Right ventricle myocardium inferior (tissue), 1 donor: ENCODE measurements around the gene USP9Y. TPM values are rescaled to one million over a fixed set of nuclear protein-coding genes. Genes with fewer than 3 reads are reported as not detected.

Experiments used
- ATAC-seq: fragments of 200-7000 bp; cut with Tn5 transposase; one replicate; pipeline ENCODE4 v1.9.1; 2020; ENCODE audit warnings: mild to moderate bottlenecking, moderate library complexity
- DNase-seq: peaks from one replicate; pipeline ENCODE4 v3.0.0; 2021; ENCODE audit errors: missing footprints
- intact Hi-C: fragments of 100-400 bp; cut with DNase I; formaldehyde crosslinking; loops from one replicate; pipeline ENCODE4 v1.11.0; 2022
- total RNA-seq: library from RNA; stranded (reverse); fragmentation: NEBNext Ultra II Directional; extraction: Animal tissue kit (Norgen Biotek cat#: 25700); gene quantifications from one replicate; pipeline ENCODE4 v1.2.1, GENCODE V29; 2021
- donor health status: DM: no; HTN: yes; CAD: no; lungs with severe emphysema.

USP9Y gene
- total RNA-seq, 1 donor from 2014 or later = 18.7 TPM

DNA sequence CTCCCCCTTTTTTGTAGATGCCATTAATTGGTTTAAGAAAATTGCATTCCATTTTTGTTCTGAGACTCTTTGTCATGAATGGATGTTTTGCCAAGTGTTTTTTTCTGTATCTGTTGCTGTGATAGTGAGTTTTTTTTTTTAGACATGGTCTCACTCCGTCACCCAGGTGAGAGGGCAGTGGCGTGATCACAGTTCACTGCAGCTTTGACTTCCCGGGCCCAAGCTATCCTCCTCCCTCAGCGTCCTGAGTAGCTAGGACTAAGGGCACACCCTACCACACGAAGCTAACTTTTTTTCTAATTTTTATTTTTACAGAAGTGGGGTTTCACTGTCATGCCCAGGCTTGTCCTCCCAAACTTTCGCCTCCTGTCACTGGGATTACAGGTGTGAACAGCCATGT, 51.8 kb downstream of the USP9Y start:
- ATAC-seq (no peak), DNase-seq (no peak)
- intact Hi-C loops = no loop called here

DNA sequence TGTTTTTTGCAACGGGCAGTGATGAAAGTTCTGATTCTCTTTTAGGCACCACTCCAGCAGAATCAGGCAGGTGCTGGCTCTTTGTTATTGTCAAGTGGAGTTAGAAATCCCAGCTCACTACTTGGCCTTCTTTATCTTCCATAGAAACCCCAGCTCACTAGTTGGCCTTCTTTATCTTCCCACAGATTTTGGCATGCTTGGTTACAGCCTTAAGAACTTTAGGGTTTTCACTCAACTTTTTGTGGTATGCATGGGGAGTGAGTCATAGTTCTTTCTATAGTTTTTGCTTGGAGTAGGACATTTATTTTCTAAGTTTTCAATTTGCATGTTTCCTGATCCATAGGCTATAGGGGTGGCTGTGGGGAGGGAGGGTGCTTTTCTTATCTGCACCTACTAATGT, 55.0 kb downstream of the USP9Y start:
- DNase-seq (no peak), ATAC-seq (no peak)
- intact Hi-C loops = no loop called here

DNA sequence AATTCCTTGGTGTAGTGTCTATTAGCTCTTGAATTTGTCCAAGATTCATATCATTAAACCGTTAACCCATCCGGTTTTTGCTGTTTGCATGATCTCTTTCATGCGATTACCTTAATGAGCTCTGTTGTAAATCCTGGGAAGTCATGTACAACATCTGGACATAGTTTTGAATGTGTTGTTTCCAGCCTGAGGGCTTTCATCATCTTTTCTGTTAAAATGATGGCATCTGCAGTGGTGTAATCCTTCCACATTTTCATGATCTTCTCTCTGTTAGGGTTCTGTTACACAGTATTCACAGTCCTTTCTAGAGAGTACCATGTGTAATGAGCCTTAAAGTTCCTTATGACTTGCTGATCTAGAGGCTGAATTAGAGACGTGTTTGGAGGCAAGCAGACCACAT, 64.9 kb downstream of the USP9Y start:
- DNase-seq (no peak), ATAC-seq (no peak)
- intact Hi-C loops = no loop called here

DNA sequence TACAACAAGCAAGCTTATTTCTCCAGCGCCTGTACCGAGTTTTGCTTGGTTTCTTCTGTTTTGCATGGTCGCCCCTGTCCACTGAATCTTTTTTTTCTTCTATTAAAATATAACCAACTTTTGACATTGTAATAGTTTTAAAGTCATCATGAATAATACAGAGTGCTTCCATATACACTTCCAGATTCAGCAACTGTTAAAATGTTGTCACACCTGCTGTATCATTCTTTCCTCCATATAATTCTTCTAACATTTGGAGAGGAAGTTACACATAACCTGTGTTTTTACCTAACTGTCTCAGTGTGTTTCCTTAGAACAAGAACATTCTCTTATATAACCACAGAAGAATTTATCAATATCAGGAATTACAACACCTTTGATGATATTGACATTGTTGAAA, 83.5 kb downstream of the USP9Y start:
- DNase-seq = no peak
- ATAC-seq = no peak
- intact Hi-C loops = no loop called here

DNA sequence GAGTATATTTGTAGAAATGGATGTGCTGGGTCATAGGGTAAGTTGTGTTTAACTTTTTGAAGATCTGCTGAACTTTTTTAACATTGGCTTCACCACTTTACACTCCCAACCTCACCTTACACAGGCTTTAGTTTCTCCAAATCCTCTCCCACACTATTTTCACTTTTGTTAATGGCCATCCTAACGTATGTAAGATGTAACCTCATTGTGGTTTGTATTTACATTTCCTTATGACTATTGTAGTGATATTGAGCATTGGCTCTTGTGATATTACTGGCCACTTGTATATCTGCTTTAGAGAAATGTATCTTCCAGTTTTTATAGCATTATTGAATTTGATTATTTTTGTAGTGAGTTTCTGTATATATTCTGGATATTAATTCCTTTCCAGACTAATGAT, 93.0 kb downstream of the USP9Y start:
- DNase-seq (no peak), ATAC-seq (no peak)
- intact Hi-C loops = no loop called here

DNA sequence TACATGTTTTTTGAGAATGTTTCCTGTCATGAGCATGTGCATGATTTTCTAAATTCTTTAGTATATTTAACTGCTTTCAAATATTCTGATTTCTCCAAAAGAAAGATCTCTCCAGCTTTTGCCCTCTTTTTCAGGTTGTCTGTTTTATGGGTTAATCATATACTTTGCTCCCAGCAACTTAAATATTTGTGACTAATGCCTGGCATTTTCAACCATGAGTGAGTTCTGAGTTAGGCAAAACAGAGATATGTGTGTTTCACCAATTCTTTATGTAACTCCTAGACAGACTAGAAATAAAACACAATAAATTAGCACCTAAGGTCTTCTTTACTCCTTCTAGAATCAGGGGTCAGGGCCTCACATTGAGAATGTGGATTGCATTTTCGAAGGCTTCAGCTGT, 107.0 kb downstream of the USP9Y start:
- DNase-seq = no peak
- intact Hi-C loops = no loop called here
- no peak for ATAC-seq

DNA sequence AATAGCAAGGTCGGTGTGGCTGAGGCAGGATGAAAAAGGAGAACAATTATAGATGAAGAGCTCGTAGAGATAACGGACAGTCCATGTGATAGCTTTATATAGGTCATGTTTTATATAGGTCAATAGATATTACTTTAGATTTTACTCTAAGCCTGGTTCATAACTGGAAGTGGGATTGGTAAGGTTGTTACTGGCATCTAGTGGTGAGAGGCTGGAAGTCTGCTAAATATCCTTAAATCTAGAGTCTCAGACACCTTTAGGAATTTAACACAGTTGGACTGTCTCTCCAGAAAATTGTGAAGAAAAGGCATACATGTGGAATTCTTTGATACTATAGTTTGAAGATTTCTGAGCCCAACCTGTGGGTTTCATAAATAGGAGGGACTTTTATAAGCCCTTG, 108.0 kb downstream of the USP9Y start:
- intact Hi-C loops = no loop called here
- DNase-seq = no peak
- no peak for ATAC-seq

DNA sequence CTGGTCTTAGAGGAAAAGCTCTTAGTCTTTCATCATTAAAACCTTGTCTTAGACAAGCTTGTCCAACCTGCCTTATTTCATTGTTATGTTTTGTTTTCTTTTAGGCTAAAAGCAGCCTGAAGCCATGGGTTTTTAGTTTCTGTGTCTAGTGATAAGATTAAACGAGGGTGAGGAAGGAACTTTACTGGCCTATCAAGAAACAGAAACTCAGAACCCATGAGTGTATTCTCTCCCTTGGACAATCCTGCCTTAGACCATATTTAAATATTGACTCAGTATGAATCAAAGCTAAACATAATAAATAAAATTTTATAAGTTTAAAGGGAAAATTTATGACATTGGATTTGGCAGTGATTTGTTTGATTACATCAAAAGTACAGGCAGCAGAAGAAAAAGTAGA, 122.4 kb downstream of the USP9Y start:
- intact Hi-C loops = no loop called here
- DNase-seq (no peak), ATAC-seq (no peak)

DNA sequence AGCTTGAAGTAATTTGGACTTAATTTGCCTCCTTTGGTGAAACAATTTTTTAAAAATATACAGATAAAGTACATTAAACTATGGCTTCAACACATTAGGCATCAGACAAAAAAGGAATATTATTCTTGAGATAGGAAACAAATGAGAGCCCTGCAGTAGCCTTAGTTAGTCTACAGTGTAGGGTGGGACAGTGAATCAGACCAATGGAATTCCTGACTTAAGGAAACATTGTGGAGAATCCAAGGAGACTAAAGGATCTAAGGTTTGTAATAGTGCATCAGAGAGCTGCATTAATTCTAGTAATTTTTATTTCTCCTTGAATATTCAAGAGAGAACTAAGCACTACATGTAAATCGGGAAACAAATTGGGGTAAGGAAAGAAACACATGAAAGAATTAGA, 125.8 kb downstream of the USP9Y start:
- no peak for ATAC-seq
- DNase-seq = no peak
- intact Hi-C loops = no loop called here

DNA sequence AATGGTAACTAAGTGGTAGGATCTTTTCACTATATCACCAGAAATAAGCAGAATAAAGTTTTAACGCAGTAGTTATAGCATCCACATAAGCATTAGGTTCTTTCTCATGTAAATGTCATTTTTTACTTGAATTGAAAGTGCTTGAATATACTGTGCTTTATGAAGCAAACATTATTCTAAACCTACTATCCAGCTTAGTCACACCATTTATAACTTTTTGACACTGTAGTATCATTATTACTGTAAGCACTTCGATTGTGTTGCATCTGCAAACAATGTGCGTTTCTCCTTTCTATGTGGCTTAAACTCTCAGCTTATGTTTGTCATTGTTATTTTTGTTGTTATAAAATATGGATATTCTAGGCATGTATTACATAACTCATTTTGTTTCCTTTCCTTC, 132.3 kb downstream of the USP9Y start:
- DNase-seq (no peak), ATAC-seq (no peak)
- intact Hi-C loops = no loop called here

DNA sequence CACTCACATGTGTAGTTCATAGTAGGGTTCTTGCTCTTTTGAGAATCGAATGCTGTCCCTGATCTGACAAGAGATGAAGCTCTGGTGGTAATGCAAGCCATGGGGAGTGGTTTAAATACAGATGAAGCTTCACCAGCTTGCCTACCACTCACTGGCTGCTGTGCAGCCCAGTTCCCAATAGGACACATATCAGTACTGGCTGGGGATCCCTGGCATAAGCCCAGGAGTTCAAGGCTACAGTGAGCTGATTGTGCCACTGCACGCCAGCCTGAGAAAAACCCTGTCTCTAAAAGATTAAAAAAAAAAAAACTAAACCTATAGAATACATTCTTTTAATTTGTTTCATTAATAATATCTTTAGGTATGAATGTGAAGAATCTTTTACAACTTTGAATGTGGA, 136.5 kb downstream of the USP9Y start:
- DNase-seq (peak; percentile 21), ATAC-seq (no peak)
- intact Hi-C loops = no loop called here

DNA sequence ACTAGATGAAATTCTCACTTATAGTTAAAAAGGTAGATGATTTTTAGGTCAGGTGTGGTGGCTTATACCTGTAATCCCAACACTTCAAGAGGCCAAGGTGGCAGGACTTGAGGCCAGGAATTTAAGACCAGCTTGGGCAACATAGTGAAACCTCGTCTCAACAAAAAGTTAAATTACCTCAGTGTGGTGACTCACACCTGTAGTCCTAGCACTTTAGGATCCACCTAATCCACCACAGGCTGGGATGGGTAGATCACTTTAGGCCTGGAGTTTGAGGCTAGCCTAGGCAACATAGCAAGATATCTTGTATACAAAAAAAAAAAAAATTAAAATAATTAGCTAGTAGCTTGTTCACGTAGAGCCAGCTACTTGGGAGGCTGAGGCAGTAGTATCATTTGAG, 140.3 kb downstream of the USP9Y start:
- ATAC-seq = no peak
- intact Hi-C loops = no loop called here
- DNase-seq = no peak

DNA sequence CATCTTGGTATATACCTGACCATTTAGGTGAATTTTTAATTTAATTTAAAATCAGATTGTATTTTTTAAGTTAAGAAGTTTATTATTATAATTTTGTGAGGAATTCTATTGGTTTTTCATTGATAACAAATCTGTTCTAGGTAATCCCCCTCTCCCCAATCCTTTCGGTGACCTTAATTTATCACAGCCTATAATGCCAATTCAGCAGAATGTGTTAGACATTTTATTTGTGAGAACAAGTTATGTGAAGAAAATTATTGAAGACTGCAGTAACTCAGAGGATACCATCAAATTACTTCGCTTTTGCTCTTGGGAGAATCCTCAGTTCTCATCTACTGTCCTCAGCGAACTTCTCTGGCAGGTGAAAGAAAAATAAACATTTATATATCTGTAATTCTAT, 145.8 kb downstream of the USP9Y start:
- intact Hi-C loops = no loop called here
- no peak for ATAC-seq
- DNase-seq = no peak

DNA sequence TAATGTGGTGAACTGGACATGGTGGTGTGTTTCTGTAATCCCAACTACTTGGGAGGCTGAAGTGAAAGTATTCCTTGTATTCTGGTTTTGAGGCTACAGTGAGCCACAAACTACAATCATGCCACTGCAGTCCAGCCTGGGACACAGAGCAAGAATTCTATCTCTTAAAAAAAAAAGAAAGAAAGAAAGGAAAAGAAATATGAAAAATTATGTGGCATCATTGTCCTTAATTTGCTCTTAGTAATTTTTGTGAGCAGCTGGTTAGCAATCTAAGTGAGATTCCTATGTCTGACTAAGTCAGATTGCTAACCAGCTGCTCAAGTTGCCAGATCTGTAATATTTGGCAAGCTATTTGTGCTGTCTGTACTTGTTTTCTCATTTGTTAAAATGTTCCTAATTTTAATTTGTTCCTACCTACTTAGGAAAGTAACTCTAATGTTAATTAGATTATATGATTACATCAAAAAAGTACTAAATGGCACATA, 154.8 kb downstream of the USP9Y start:
- DNase-seq = no peak
- ATAC-seq = no peak
- intact Hi-C loops = no loop called here

DNA sequence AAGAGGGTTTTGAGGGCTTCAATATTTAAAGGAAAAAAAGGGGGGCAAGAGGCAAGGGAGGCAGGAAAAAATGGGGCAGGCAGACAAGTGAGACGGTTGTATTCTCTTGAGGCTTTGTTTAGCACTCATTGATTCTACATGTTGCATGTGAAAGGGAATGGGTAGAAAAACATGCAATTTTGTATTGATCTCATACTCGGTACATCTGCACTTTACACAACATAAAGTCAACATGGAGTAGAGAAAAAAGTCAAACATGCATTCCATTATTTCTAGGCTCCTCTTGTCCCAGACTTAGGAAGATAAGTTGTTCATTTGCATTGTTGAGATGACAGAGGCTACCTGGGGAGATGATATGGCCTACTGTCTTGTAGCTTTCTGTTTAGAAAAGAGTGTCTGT, 166.9 kb downstream of the USP9Y start:
- DNase-seq (no peak), ATAC-seq (no peak)
- intact Hi-C loops = no loop called here

DNA sequence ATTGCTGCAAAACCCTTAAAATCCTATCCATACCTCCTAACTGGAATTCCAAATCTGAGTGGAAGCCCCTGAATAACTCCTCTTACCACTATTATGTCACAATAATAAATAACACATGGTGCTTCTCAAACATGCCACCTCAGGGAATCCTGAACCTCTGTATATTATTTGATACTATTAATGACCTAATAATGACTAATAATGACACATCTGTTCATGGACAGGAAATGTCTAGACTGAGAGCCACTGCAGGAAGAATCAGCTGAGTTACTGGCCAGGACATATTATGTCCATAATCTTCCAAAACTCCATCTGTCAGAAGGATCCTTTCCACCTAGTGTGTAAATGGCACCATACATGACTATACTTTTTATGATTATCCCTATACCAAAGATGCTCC, 195.9 kb downstream of the USP9Y start:
- intact Hi-C loops = no loop called here
- no peak for ATAC-seq
- no peak for DNase-seq

DNA sequence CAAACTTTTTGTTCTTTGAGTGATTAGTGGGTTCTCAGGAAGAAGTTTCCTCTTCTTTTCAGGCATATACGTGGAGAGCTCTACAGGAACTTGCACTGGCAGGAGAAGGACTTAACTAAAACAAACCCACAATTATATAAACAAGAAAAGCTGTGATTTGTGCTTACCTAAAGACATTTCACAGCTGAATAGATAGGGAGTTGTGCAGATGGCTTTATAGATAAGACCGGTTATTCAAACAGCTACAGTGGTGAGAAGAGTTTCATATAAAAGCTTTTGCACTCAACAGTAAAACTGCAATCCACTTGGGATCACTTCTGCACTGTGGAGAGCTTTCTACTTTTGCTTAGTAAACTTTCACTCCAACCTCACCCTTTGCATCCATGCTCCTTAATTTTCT, 197.6 kb downstream of the USP9Y start:
- ATAC-seq (no peak), DNase-seq (no peak)
- intact Hi-C loops = no loop called here

DNA sequence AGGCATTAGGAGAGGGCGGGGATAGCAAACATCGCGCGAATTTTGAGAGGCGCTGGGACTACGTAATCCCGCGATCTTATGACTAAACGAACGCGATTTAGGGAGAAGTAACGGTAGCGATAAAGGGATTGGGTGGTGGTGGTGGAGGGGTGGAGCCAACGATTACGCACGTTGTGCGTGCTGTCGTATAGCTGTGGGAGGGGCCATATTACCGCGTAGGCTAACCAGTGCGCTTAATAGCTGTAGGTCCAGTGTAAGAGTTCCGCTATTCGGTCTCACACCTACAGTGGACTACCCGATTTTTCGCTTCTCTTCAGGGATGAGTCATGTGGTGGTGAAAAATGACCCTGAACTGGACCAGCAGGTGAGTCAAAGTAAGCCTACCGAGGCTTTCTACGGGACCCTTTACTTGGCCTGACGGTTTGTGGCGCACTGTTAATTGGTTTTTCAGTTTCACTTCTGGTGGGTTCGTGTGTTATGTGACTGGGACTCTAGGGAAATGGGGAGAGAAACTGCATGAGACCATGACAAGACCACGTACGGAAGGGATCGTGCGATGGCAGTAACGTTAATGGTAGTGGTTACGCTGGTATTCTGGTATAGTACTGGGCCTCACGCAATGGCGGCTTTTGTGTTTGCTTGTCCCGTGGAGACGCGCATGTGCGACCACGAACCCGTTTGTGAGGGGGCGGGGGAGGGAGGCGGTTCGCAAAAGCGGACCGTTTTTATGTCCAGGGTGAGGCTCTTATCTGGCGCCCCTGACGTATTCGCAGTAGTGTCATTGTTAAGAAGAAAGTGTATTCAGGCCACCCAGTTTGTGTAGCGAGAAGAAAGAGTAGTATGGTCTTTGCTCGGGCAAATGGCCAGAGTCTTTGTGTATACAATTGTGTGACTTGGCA, 203.8 kb downstream of the USP9Y start, which contains the start of gene DDX3Y:
Gene DDX3Y (plus strand): TSS at position 251 of the 899 bp plus-strand sequence. CDS start 69 bp downstream, at position 320.
- ATAC-seq (peak; percentile 99), DNase-seq (peak; percentile 88)
- intact Hi-C loops = no loop called here

DNA sequence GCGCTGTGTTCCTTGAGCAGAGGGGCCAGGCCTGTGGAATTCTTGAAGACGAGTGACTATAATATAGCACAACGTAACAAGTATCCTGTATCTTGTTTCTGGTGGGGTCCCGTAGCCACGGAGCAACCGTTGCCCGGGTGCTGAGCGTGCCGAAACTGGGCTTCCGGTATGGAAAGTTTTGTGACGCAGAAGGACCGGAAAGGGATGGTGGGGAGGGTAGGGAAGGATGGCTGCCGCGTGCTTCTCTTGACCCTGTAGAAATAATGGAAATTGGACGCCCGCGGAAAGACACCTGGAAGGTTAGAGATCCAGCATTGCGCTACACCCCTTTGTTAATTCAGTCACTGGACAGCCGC, 204.5 kb downstream of the USP9Y start:
- intact Hi-C loops = no loop called here
- ATAC-seq = peak; percentile 84
- peak; percentile 75 for DNase-seq

DNA sequence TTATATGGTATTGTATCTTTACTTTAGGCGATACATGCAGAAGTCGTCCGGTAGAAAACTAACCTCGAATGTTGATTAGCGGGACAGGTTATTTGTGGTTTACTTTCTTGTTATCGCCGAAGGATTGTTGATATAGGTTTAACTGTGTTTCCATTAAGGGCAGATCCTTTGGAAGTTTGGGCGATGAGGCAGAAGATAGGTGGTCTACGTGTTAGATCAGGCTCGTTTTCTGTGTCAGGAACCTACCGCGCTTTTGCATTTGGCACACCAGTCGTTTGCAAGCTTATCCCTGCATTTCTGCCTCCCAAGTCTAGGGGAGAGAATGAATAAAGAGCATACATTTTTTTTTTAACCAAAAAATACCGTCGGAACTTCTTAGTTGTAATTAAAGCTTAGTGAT, 204.9 kb downstream of the USP9Y start:
- DNase-seq (no peak), ATAC-seq (no peak)
- intact Hi-C loops = no loop called here
